ENCODE data around the gene IGSF11.

IGSF11 gene

DNA sequence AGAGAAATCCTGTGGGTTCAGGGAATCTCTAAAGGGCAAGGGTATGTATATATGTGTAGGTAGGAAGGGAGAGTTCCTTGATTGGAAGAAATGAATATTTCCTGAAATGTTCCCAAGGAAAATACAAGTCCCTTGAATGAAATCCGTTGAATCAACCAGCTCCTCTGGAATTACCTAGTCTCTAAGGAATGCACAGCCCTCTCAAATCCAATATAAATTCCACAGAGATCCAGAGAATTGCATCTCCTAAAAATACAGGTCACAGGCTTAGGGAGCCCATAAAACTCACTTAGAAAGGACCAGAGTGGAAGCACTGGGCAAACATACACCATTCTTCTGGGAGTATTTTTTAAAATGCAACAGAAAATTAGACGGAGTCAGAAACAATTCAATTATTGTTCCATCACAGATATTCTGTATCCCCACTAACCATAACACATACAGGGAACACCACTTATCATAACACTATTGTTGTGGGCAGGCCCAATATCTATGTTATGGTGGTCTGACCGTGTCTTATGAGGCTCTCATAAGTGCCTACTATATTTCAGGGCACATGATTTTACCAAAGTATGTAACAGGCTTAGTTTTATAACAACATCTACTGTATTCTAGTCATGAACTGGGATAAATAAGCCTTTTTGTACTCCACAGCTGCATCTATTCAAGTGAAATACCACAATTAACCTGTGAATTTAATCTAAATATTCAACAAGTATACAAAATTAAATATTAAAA is 43.7 kb downstream of the IGSF11 start:
- H3K4me3 ChIP-seq (ENCODE audit: low read length in 2 of 2), result no peak overlapping the region

DNA sequence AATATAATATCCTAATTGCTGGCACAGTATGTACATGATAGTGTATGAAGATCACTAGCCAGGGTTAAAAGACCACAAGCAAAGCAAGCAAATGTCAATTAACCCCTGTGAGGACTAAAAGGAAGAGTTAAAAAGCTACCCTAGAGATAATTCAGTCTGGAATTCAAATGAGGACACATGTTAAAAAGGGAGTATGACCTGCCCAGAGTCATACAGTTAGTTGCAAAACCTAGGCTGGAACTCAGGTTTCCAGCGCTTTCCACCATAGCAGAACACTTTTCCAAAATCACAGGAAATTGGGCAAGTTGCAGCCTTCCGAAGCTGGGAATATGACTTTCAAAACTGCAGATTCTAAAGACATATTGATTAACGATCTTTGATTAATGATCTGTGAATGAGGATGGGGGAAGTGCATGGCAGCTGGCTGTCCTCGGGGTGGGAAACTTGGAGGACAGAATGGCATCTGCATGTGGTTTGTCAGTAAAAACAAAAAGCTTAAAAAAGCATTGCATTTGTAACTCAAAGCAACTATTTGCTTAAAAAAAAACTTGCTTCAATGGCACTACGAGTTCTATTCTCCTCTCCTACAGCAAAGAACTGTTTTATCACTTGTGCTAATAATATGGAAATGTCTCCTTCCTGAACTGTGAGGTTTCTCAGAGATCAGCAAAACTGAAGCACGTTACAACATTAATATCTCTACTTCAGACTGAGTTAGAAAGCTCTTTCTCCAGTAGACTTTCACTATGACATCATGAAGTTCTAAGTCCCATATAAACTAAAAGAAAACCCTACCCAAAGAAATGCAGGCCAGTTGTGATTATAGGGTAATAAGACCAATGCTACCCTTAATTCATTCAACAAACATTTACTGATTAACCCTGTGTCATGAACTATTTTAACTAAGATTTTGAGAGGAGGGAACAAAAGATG is 46.2 kb downstream of the IGSF11 start:
- H3K9me3 ChIP-seq (ENCODE audit: control insufficient read depth in 2 of 2, low read length in 2 of 2), result no peaks in the 10 kb centered on the region
- no peak overlapping the region for H3K4me3 ChIP-seq (ENCODE audit: low read length in 2 of 2)
- no peak overlapping the region for H3K27ac ChIP-seq (ENCODE audit: low read depth in 2 of 2, low read length in 2 of 2)
- H3K27me3 ChIP-seq (ENCODE audit: control insufficient read depth in 2 of 2, insufficient read depth in 2 of 2, low read length in 2 of 2), result no peaks in the 10 kb centered on the region
- no peak overlapping the region for H3K9ac ChIP-seq (ENCODE audit: low read depth in 1 of 2, low read length in 2 of 2)
- no peaks in the 10 kb centered on the region for H3K36me3 ChIP-seq (ENCODE audit: control insufficient read depth in 2 of 2, insufficient read depth in 2 of 2, low read length in 2 of 2)
- H3K4me1 ChIP-seq (ENCODE audit: control insufficient read depth in 2 of 2, insufficient read depth in 2 of 2, low read length in 2 of 2), result no peaks in the 10 kb centered on the region

More for the DNA sequence above, 43.7 kb downstream of the IGSF11 start:
- Histone ChIP-seq H3K36me3 (ENCODE audit: control insufficient read depth in 2 of 2, insufficient read depth in 2 of 2, low read length in 2 of 2) (no peaks in the 10 kb centered on the region), H3K27me3 (ENCODE audit: control insufficient read depth in 2 of 2, insufficient read depth in 2 of 2, low read length in 2 of 2) (no peaks in the 10 kb centered on the region), H3K9ac (ENCODE audit: low read depth in 1 of 2, low read length in 2 of 2) (no peak overlapping the region), H3K9me3 (ENCODE audit: control insufficient read depth in 2 of 2, low read length in 2 of 2) (no peaks in the 10 kb centered on the region), H3K4me1 (ENCODE audit: control insufficient read depth in 2 of 2, insufficient read depth in 2 of 2, low read length in 2 of 2) (no peaks in the 10 kb centered on the region), H3K27ac (ENCODE audit: low read depth in 2 of 2, low read length in 2 of 2) (peak overlapping the region in 1 of 2 donors; percentile 3)

DNA sequence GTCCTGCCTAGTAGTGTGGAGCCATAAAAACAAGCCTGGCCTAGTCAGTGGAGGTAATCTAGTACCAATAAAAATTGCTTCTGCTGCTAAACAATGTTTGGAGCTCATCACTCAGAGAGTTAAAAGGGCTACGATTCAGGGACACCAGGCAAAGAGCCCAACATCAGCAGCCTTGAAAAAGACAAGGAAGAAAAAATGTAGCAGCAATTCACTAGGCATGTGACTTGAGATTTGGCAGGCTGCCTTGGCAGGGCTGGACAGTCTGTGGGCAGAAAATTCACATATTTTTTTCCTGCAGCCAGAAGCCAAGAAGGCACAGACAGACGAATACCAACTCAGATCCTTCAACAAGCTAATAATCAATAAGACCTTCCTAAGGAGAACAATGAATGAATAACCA is 47.2 kb downstream of the IGSF11 start:
- Histone ChIP-seq H3K27ac (ENCODE audit: low read depth in 2 of 2, low read length in 2 of 2) (no peak overlapping the region), H3K36me3 (ENCODE audit: control insufficient read depth in 2 of 2, insufficient read depth in 2 of 2, low read length in 2 of 2) (no peaks in the 10 kb centered on the region), H3K27me3 (ENCODE audit: control insufficient read depth in 2 of 2, insufficient read depth in 2 of 2, low read length in 2 of 2) (no peaks in the 10 kb centered on the region), H3K9me3 (ENCODE audit: control insufficient read depth in 2 of 2, low read length in 2 of 2) (no peaks in the 10 kb centered on the region), H3K4me3 (ENCODE audit: low read length in 2 of 2) (no peak overlapping the region), H3K4me1 (ENCODE audit: control insufficient read depth in 2 of 2, insufficient read depth in 2 of 2, low read length in 2 of 2) (no peaks in the 10 kb centered on the region), H3K9ac (ENCODE audit: low read depth in 1 of 2, low read length in 2 of 2) (no peak overlapping the region)

DNA sequence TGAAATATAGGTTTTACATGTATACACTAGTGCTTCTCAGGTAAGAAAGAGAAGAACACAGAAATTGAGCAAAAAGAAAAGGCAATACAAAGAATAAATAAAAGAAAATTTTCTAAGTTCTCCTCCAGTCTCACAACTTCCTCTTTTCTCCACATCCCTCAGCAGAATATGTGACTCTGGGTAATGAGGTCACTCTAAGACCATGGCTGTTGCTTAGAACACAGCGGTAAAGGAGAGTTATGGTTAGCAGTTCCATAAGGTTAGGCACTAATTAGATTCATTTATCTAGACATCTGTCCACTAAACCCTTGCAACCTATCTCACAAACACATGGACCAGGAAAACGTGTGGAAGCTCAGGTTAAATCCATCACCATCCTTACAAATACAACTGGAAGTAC is 47.9 kb downstream of the IGSF11 start:
- Histone ChIP-seq H3K27ac (ENCODE audit: low read depth in 2 of 2, low read length in 2 of 2) (no peak overlapping the region), H3K9ac (ENCODE audit: low read depth in 1 of 2, low read length in 2 of 2) (no peak overlapping the region), H3K36me3 (ENCODE audit: control insufficient read depth in 2 of 2, insufficient read depth in 2 of 2, low read length in 2 of 2) (no peaks in the 10 kb centered on the region), H3K4me1 (ENCODE audit: control insufficient read depth in 2 of 2, insufficient read depth in 2 of 2, low read length in 2 of 2) (no peaks in the 10 kb centered on the region), H3K27me3 (ENCODE audit: control insufficient read depth in 2 of 2, insufficient read depth in 2 of 2, low read length in 2 of 2) (no peaks in the 10 kb centered on the region), H3K9me3 (ENCODE audit: control insufficient read depth in 2 of 2, low read length in 2 of 2) (no peaks in the 10 kb centered on the region), H3K4me3 (ENCODE audit: low read length in 2 of 2) (no peak overlapping the region)

DNA sequence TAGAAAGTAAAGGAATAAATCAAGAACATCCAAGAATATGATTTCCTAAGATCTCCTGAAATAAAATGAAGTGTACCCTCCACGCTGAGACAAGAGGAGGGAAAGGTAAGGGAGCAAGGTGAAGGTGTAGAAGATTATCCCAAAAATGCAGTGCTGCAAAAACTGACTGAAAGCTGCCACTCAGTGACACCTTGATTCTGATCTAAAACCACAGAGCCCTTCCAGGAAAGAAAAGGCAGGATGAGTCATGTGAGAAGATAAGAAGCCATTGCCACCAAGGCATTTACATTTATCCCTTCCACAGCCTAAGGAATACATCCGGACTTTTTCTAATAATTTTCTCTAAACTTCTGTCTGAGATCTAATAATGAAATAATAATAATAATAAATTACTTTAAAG is 49.9 kb downstream of the IGSF11 start:
- no peaks in the 10 kb centered on the region for H3K27me3 ChIP-seq (ENCODE audit: control insufficient read depth in 2 of 2, insufficient read depth in 2 of 2, low read length in 2 of 2)
- no peak overlapping the region for H3K27ac ChIP-seq (ENCODE audit: low read depth in 2 of 2, low read length in 2 of 2)
- no peaks in the 10 kb centered on the region for H3K9me3 ChIP-seq (ENCODE audit: control insufficient read depth in 2 of 2, low read length in 2 of 2)
- no peaks in the 10 kb centered on the region for H3K4me1 ChIP-seq (ENCODE audit: control insufficient read depth in 2 of 2, insufficient read depth in 2 of 2, low read length in 2 of 2)
- H3K36me3 ChIP-seq (ENCODE audit: control insufficient read depth in 2 of 2, insufficient read depth in 2 of 2, low read length in 2 of 2), result no peaks in the 10 kb centered on the region
- no peak overlapping the region for H3K9ac ChIP-seq (ENCODE audit: low read depth in 1 of 2, low read length in 2 of 2)
- H3K4me3 ChIP-seq (ENCODE audit: low read length in 2 of 2), result no peak overlapping the region

DNA sequence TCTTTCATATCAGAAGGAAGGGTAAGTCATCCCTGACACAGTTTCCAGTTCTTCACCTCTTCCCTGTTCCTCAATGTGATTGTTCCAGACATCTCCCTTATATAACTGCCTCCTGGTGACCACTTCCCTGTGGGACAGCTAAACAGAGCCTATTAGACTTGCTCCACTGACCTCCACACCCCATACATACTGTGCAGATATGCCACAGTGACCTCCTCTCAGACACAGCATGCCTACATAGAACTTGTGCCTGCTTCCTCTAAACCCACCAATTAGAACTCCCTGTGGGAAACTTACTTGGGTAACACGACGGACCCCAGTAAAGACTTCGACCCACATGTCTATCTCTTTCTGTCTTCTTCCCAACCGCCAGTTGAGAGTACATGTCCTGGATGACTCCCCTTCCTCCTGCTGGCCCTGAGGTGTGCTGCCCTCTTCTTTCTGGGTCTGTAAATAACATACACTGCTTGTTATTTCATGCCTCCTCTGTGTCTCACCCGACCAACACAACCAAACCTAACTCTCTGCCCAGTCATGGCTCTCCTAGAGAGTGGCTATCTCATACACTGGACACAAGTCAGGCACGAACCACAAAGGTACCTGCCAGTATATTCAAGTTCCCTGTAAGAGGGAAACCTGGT is 53.0 kb downstream of the IGSF11 start:
- Histone ChIP-seq H3K36me3 (ENCODE audit: control insufficient read depth in 2 of 2, insufficient read depth in 2 of 2, low read length in 2 of 2) (no peaks in the 10 kb centered on the region), H3K4me1 (ENCODE audit: control insufficient read depth in 2 of 2, insufficient read depth in 2 of 2, low read length in 2 of 2) (no peaks in the 10 kb centered on the region), H3K9me3 (ENCODE audit: control insufficient read depth in 2 of 2, low read length in 2 of 2) (no peaks in the 10 kb centered on the region), H3K4me3 (ENCODE audit: low read length in 2 of 2) (no peak overlapping the region), H3K9ac (ENCODE audit: low read depth in 1 of 2, low read length in 2 of 2) (no peak overlapping the region), H3K27me3 (ENCODE audit: control insufficient read depth in 2 of 2, insufficient read depth in 2 of 2, low read length in 2 of 2) (no peaks in the 10 kb centered on the region), H3K27ac (ENCODE audit: low read depth in 2 of 2, low read length in 2 of 2) (no peak overlapping the region)

DNA sequence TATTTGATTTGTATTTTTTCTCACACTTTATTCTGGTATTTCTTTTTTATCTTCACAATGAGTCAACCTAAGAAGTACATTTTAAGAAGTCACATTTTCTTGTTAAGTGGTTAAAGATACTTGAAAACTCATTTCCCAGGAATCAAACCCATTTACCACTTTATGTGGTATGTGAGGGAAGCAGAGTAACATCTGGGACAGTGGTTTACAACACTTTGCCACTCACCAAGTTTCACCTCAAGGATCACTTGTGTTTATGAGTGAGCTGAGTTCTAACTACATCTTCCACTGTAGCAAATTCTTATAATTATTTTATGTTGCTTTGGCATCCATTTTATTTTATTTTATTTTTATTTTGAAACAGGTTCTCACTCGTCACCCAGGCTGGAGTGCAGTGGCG is 53.8 kb downstream of the IGSF11 start:
- Histone ChIP-seq H3K27ac (ENCODE audit: low read depth in 2 of 2, low read length in 2 of 2) (no peak overlapping the region), H3K9ac (ENCODE audit: low read depth in 1 of 2, low read length in 2 of 2) (no peak overlapping the region), H3K9me3 (ENCODE audit: control insufficient read depth in 2 of 2, low read length in 2 of 2) (no peaks in the 10 kb centered on the region), H3K4me3 (ENCODE audit: low read length in 2 of 2) (no peak overlapping the region), H3K36me3 (ENCODE audit: control insufficient read depth in 2 of 2, insufficient read depth in 2 of 2, low read length in 2 of 2) (no peaks in the 10 kb centered on the region), H3K4me1 (ENCODE audit: control insufficient read depth in 2 of 2, insufficient read depth in 2 of 2, low read length in 2 of 2) (no peaks in the 10 kb centered on the region), H3K27me3 (ENCODE audit: control insufficient read depth in 2 of 2, insufficient read depth in 2 of 2, low read length in 2 of 2) (no peaks in the 10 kb centered on the region)

DNA sequence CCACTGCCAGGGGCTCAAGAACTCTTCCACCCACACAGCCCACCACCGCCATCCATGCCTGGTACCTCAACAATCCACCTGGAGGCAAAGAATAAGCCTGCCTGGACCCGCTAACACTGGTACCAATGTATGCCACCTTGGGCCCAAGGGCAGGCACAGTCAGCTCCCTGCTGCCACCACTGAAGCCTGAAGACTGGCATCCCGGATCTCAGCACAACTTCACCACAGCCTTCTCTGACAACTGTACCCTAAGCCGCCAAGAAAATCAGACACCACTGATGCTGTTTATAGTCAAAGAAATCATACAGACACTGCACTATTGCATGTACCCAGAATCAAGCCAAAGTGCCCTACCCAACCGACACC is 56.3 kb downstream of the IGSF11 start:
- Histone ChIP-seq H3K27ac (ENCODE audit: low read depth in 2 of 2, low read length in 2 of 2) (no peak overlapping the region), H3K4me1 (ENCODE audit: control insufficient read depth in 2 of 2, insufficient read depth in 2 of 2, low read length in 2 of 2) (no peaks in the 10 kb centered on the region), H3K9ac (ENCODE audit: low read depth in 1 of 2, low read length in 2 of 2) (no peak overlapping the region), H3K4me3 (ENCODE audit: low read length in 2 of 2) (no peak overlapping the region), H3K36me3 (ENCODE audit: control insufficient read depth in 2 of 2, insufficient read depth in 2 of 2, low read length in 2 of 2) (no peaks in the 10 kb centered on the region), H3K27me3 (ENCODE audit: control insufficient read depth in 2 of 2, insufficient read depth in 2 of 2, low read length in 2 of 2) (no peaks in the 10 kb centered on the region), H3K9me3 (ENCODE audit: control insufficient read depth in 2 of 2, low read length in 2 of 2) (no peaks in the 10 kb centered on the region)

DNA sequence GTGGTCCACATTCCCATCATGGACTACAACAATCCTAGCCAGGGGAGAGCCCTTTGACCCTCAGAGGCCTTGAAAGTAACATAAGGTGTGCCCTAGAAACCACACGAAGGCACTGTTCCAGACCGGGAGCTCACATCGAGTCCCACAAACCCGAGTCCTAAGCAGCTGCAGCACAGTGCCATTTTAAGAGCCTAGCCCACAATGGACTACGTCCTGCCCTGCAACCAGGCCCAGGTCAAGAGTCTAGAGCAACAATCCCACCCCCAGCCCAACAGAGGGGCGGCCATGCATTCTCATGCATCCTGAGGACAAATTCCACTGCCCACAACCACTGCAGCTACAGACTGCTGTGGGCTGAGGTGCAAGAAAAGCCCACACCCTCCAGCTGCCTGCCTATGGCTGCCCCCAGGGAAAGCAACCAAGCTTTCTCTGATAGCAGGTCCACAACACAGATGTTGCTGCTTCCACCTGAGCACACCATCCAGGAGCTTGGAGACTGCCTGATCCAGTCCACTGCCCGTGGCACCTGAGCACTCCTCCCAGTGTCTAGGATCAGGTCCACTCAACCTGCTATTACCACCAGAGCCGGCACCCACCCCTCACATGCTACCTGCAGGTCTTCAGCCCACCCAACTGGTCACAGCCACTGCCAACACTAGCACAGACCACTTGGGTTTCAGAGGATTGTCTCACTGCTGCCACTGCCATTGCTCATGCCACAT is 56.8 kb downstream of the IGSF11 start:
- Histone ChIP-seq H3K4me1 (ENCODE audit: control insufficient read depth in 2 of 2, insufficient read depth in 2 of 2, low read length in 2 of 2) (no peaks in the 10 kb centered on the region), H3K9me3 (ENCODE audit: control insufficient read depth in 2 of 2, low read length in 2 of 2) (no peaks in the 10 kb centered on the region), H3K4me3 (ENCODE audit: low read length in 2 of 2) (no peak overlapping the region), H3K27me3 (ENCODE audit: control insufficient read depth in 2 of 2, insufficient read depth in 2 of 2, low read length in 2 of 2) (no peaks in the 10 kb centered on the region), H3K9ac (ENCODE audit: low read depth in 1 of 2, low read length in 2 of 2) (no peak overlapping the region), H3K36me3 (ENCODE audit: control insufficient read depth in 2 of 2, insufficient read depth in 2 of 2, low read length in 2 of 2) (no peaks in the 10 kb centered on the region), H3K27ac (ENCODE audit: low read depth in 2 of 2, low read length in 2 of 2) (no peak overlapping the region)
